ELR (cell line): ENCODE data around the gene RTKN.
"Not testable (repeated sequence)": the region's sequence is repeated elsewhere in the genome, so short reads cannot be mapped to it uniquely, and the experiment has no call there.

Experiments used
- DNase-seq: peaks from one replicate; pipeline ENCODE4 v3.0.0-alpha.2; 2015; ENCODE audit warnings: low read depth

The RTKN gene

GRCh38 chr2:74441690-74442482 is at the start of gene RTKN:
RTKN (minus strand) TSS chr2:74441937; CDS start chr2:74441816, 121 bp downstream.
- DNase-seq: no peak

GRCh38 chr2:74489906-74490305 is 48.2 kb upstream of the RTKN start:
- DNase-seq: no peak

GRCh38 chr2:74488643-74489481 is 47.1 kb upstream of the RTKN start:
- DNase-seq: no peak

GRCh38 chr2:74486141-74486540 is 44.4 kb upstream of the RTKN start:
- no peak for DNase-seq

- DNase-seq: not testable (repeated sequence)
Measured at GRCh38 chr2:74483675-74484164, 42.0 kb upstream of the RTKN start.

- peak; percentile 96 for DNase-seq
Measured at GRCh38 chr2:74482801-74483674, 41.3 kb upstream of the RTKN start, which contains the start of the genes CCDC142 and TTC31. CCDC142 (minus strand) TSS chr2:74482998; CDS start chr2:74482837, 161 bp downstream. TTC31 (plus strand) TSS chr2:74483081; CDS start chr2:74483096, 15 bp downstream.

- DNase-seq: peak; percentile 68
Measured at GRCh38 chr2:74481961-74482800, 40.4 kb upstream of the RTKN start.

- DNase-seq: no peak
Measured at GRCh38 chr2:74481431-74481830, 39.7 kb upstream of the RTKN start.

GRCh38 chr2:74474899-74475298 is 33.2 kb upstream of the RTKN start:
- DNase-seq: peak; percentile 32

- no peak for DNase-seq
Measured at GRCh38 chr2:74474481-74474880, 32.7 kb upstream of the RTKN start.

- DNase-seq: no peak
Measured at GRCh38 chr2:74472945-74473258, 31.2 kb upstream of the RTKN start.

GRCh38 chr2:74472086-74472944 is 30.6 kb upstream of the RTKN start, which contains the start of gene MRPL53:
MRPL53 (minus strand) TSS chr2:74472680; CDS start chr2:74472660, 20 bp downstream.
- peak; percentile 97 for DNase-seq

- no peak for DNase-seq
Measured at GRCh38 chr2:74471332-74472065, 29.8 kb upstream of the RTKN start.

GRCh38 chr2:74470742-74471141 is 29.0 kb upstream of the RTKN start:
- DNase-seq: not testable (repeated sequence)

- DNase-seq: peak; percentile 34
Measured at GRCh38 chr2:74464406-74464805, 22.7 kb upstream of the RTKN start.

GRCh38 chr2:74462786-74463105 is 21.0 kb upstream of the RTKN start:
- no peak for DNase-seq

- DNase-seq: no peak
Measured at GRCh38 chr2:74462054-74462785, 20.5 kb upstream of the RTKN start.
